K562 (cell line): ENCODE data around the gene PRR36. TPM values are rescaled to one million over a fixed set of nuclear protein-coding genes. Genes with fewer than 3 reads are reported as not detected.

Experiments
- ATF3 ChIP-seq, 2 experiments: fragments of 450-650 bp in 1 of 2; sonication (generic) in 1 of 2; formaldehyde crosslinking in 1 of 2; IDR thresholded peaks in 1 of 2; conservative IDR thresholded peaks in 1 of 2; 2 replicates each; pipeline versions ENCODE4 v1.6.1 to v1.8.1; 2016 to 2023; ENCODE audit warnings: mild to moderate bottlenecking in 2 of 2, moderate library complexity in 2 of 2, inconsistent platforms in 1 of 2, missing genetic modification reagents in 1 of 2
- BRCA1 ChIP-seq, 2 experiments: fragments of 450-650 bp in 1 of 2; sonication (generic) in 1 of 2; formaldehyde crosslinking in 1 of 2; IDR thresholded peaks; 2 replicates each; pipeline versions ENCODE4 v1.5.0 to v1.6.1; 2017 to 2020; ENCODE audit warnings: mild to moderate bottlenecking in 1 of 2, missing genetic modification reagents in 1 of 2
- BRD4 ChIP-seq: fragments of 200-600 bp; sonication (generic); IDR thresholded peaks from 2 replicates; pipeline ENCODE4 v1.6.1; 2017; ENCODE audit warnings: inconsistent platforms
- CEBPG ChIP-seq, 3 experiments: fragments of 200-800 bp in 1 of 3; sonication (Bioruptor generic) in 1 of 3; sonication (generic) in 1 of 3; formaldehyde crosslinking in 1 of 3; IDR thresholded peaks in 2 of 3; conservative IDR thresholded peaks in 1 of 3; 2 replicates each; pipeline versions ENCODE4 v1.6.1 to v1.8.0; 2016 to 2022; ENCODE audit warnings: missing compliant biosample characterization in 2 of 3, missing genetic modification characterization in 2 of 3, mild to moderate bottlenecking in 1 of 3, missing genetic modification reagents in 1 of 3
- ELK3 ChIP-seq: fragments of 450-650 bp; formaldehyde crosslinking; IDR thresholded peaks from 2 replicates; pipeline ENCODE4 v1.4.0; 2020; ENCODE audit warnings: mild to moderate bottlenecking
- NCOA2 ChIP-seq, 2 experiments: fragments of 450-650 bp; IDR thresholded peaks; 2 replicates each; pipeline ENCODE4 v1.6.1; 2018; ENCODE audit warnings: mild to moderate bottlenecking in 2 of 2, moderate library complexity in 1 of 2; ENCODE audit not compliant: partially characterized antibody in 2 of 2
- NFATC3 ChIP-seq: fragments of 450-650 bp; IDR thresholded peaks from 2 replicates; pipeline ENCODE4 v1.6.1; 2017; ENCODE audit warnings: mild to moderate bottlenecking
- NR2C2 ChIP-seq, 2 experiments: fragments of 200-800 bp in 1 of 2; sonication (Bioruptor generic) in 1 of 2; sonication (generic) in 1 of 2; formaldehyde crosslinking in 1 of 2; IDR thresholded peaks; 2 replicates each; pipeline versions ENCODE4 v1.6.1 to v1.8.0; 2016 to 2022; ENCODE audit warnings: mild to moderate bottlenecking in 1 of 2, missing compliant biosample characterization in 1 of 2, missing genetic modification characterization in 1 of 2, missing genetic modification reagents in 1 of 2
- PTTG1 ChIP-seq: fragments of 450-650 bp; IDR thresholded peaks from 2 replicates; pipeline ENCODE4 v1.6.1; 2016; ENCODE audit warnings: low read depth, mild to moderate bottlenecking, missing genetic modification characterization, missing compliant biosample characterization
- RBFOX2 ChIP-seq: fragments of 200-400 bp; formaldehyde crosslinking; IDR thresholded peaks from 2 replicates; pipeline ENCODE4 v1.6.1; 2017; ENCODE audit warnings: low read depth, mild to moderate bottlenecking, low read length, moderate library complexity
- SMARCA4 ChIP-seq: fragments of 450-650 bp; IDR thresholded peaks from 2 replicates; pipeline ENCODE4 v1.6.1; 2016
- TEAD4 ChIP-seq, 2 experiments: sonication (generic) in 1 of 2; formaldehyde crosslinking in 1 of 2; IDR thresholded peaks; 2 replicates each; pipeline versions ENCODE4 v1.6.1 to v1.8.0; 2012 to 2022; ENCODE audit warnings: borderline replicate concordance in 1 of 2, inconsistent platforms in 1 of 2, low read length in 1 of 2, mild to moderate bottlenecking in 1 of 2, missing genetic modification reagents in 1 of 2
- TFAP4 ChIP-seq: sonication (generic); formaldehyde crosslinking; IDR thresholded peaks from 2 replicates; pipeline ENCODE4 v1.8.0; 2022; ENCODE audit warnings: missing genetic modification reagents, mild to moderate bottlenecking, moderate library complexity, borderline replicate concordance
- ZNF232 ChIP-seq: sonication (generic); formaldehyde crosslinking; IDR thresholded peaks from 2 replicates; pipeline ENCODE4 v1.8.0; 2022; ENCODE audit warnings: mild to moderate bottlenecking, missing genetic modification reagents
- ZNF263 ChIP-seq: sonication (generic); formaldehyde crosslinking; IDR thresholded peaks from 2 replicates; pipeline ENCODE4 v1.8.0; 2022; ENCODE audit warnings: mild to moderate bottlenecking, missing genetic modification reagents, borderline replicate concordance
- ZNF280A ChIP-seq: fragments of 450-650 bp; IDR thresholded peaks from 2 replicates; pipeline ENCODE4 v1.6.1; 2018; ENCODE audit warnings: mild to moderate bottlenecking, low read depth; ENCODE audit not compliant: partially characterized antibody
- ZNF586 ChIP-seq: fragments of 450-650 bp; formaldehyde crosslinking; conservative IDR thresholded peaks from 2 replicates; pipeline ENCODE4 v1.4.0; 2020; ENCODE audit warnings: mild to moderate bottlenecking, moderate library complexity
- ZNF639 ChIP-seq, 2 experiments: fragments of 200-800 bp in 1 of 2; sonication (Bioruptor generic) in 1 of 2; sonication (generic) in 1 of 2; formaldehyde crosslinking in 1 of 2; IDR thresholded peaks in 1 of 2; conservative IDR thresholded peaks in 1 of 2; 2 replicates each; pipeline versions ENCODE4 v1.5.0 to v1.6.1; 2016 to 2020; ENCODE audit warnings: missing compliant biosample characterization in 1 of 2, missing genetic modification characterization in 1 of 2, missing genetic modification reagents in 1 of 2
- ZNF668 ChIP-seq: fragments of 250-450 bp; sonication (Bioruptor Pico); IDR thresholded peaks from 2 replicates; pipeline ENCODE4 v1.8.0; 2022; ENCODE audit warnings: mild to moderate bottlenecking, inconsistent platforms
- polyA plus RNA-seq, 8 experiments: library from polyadenylated mRNA; depleted of rRNA in 4 of 8; stranded (reverse) in 5 of 8; unstranded in 3 of 8; fragments of >200 nt; fragmentation: Nextera tagmentation in 2 of 8; fragmentation: Illumina TruSeq in 1 of 8; extraction: Ambion mirVana in 2 of 8; extraction: Trizol in 1 of 8; gene quantifications; 2 replicates each; pipeline versions ENCODE4 v1.2.1 to v1.2.3, GENCODE V29; 2011 to 2014; ENCODE audit warnings: inconsistent platforms in 1 of 8, missing spikeins in 1 of 8
- total RNA-seq, 7 experiments: library from RNA; depleted of rRNA in 6 of 7; stranded (reverse); fragments of >200 nt in 6 of 7; fragmentation: Illumina TruSeq in 2 of 7; extraction: Trizol in 2 of 7; gene quantifications; 2 replicates each; pipeline versions ENCODE4 v1.2.1 to v1.2.3, GENCODE V29; 2011 to 2021; ENCODE audit warnings: low replicate concordance in 1 of 7

The PRR36 gene
- total and polyA plus RNA-seq, 9 of the 15 experiments (the other 6 are each of a cell fraction or from before 2014, with no cell fraction given), result 0.05 to 0.42 (median 0.06) TPM; not detected in 6

GRCh38 chr19:7822910-7823515, 51.2 kb downstream of the PRR36 start (continued):
- TF ChIP-seq ZNF280A, result no peak
- no peak for TF ChIP-seq BRD4
- no peak for TF ChIP-seq ZNF668
- TF ChIP-seq NR2C2 (CRISPR knock-in tag; IDR thresholded peaks at IDR 0.05), result no peak
- TF ChIP-seq NR2C2 (tag; IDR thresholded peaks at IDR 0.05), result no peak
- no peak for TF ChIP-seq ZNF639 (CRISPR knock-in tag; conservative IDR thresholded peaks at IDR 0.05 in 1 of 2, IDR thresholded peaks at IDR 0.05 in 1 of 2)
- TF ChIP-seq SMARCA4, result 0 out of 2 replicates have a peak, but pooled peaks have one; percentile 13
- TF ChIP-seq ATF3 (IDR thresholded peaks at IDR 0.05), result peak; percentile 84
- no peak for TF ChIP-seq ATF3 (CRISPR knock-in tag; conservative IDR thresholded peaks at IDR 0.05)
- TF ChIP-seq CEBPG (CRISPR knock-in tag; IDR thresholded peaks at IDR 0.05), result peak; percentile 81
- TF ChIP-seq CEBPG (tag; conservative IDR thresholded peaks at IDR 0.05 in 1 of 2, IDR thresholded peaks at IDR 0.05 in 1 of 2), result peak in 1 of 2 experiments; percentile 49; a peak in 1 of 4 replicates
- no peak for TF ChIP-seq PTTG1
- no peak for TF ChIP-seq ZNF586 (CRISPR knock-in tag)
- TF ChIP-seq NFATC3, result no peak
- no peak for TF ChIP-seq BRCA1 (IDR thresholded peaks at IDR 0.05)
- no peak for TF ChIP-seq BRCA1 (CRISPR knock-in tag; IDR thresholded peaks at IDR 0.05)
- no peak for TF ChIP-seq ZNF232
- no peak for TF ChIP-seq TEAD4 (IDR thresholded peaks at IDR 0.05; ENCODE audit: low read length)
- TF ChIP-seq TEAD4 (CRISPR knock-in tag; IDR thresholded peaks at IDR 0.05; ENCODE audit: borderline replicate concordance), result no peak
- TF ChIP-seq ZNF263 (CRISPR knock-in tag), result no peak
- TF ChIP-seq NCOA2 (IDR thresholded peaks at IDR 0.05; ENCODE audit: partially characterized antibody in 2 of 2), result no peak
- TF ChIP-seq RBFOX2, result no peak
- no peak for TF ChIP-seq ELK3
- TF ChIP-seq TFAP4 (CRISPR knock-in tag), result no peak
